SK-N-SH (cell line): ENCODE measurements around the gene ZMYND8. TPM values are rescaled to one million over a fixed set of nuclear protein-coding genes. Genes with fewer than 3 reads are reported as not detected.

ENCODE experiments used
- CTCF ChIA-PET: fragments of 300-600, 350-600 bp; formaldehyde crosslinking; extraction: SDS; loops from one replicate; lab custom pipeline; 2021; lab: Yijun Ruan, JAX
- POLR2A ChIA-PET: fragments of 350-600 bp; sonication (Branson Sonifier 250); formaldehyde crosslinking; extraction: SDS; loops from one replicate; lab custom pipeline; 2020; ENCODE audit warnings: antibody characterized with exemption, inconsistent platforms; lab: Yijun Ruan, JAX
- DNase-seq: peaks from one replicate; pipeline ENCODE4 v3.0.0; 2012
- H2AFZ ChIP-seq: fragments of 200-600 bp; sonication (generic); 2 replicates; pipeline ENCODE4 v1.8.1; 2016; ENCODE audit warnings: antibody characterized with exemption, mild to moderate bottlenecking, low read depth
- H3F3A ChIP-seq: fragments of 200-600 bp; sonication (generic); replicated peaks from 2 replicates; pipeline ENCODE3; 2016; ENCODE audit warnings: antibody characterized with exemption, mild to moderate bottlenecking; ENCODE audit not compliant: insufficient read depth
- H3K27ac ChIP-seq, 2 experiments: fragments of 200-500 bp in 1 of 2; fragments of 200-600 bp in 1 of 2; sonication (Bioruptor generic) in 1 of 2; sonication (generic), shearing (Covaris generic) in 1 of 2; 2 replicates each; pipeline versions ENCODE4 v1.5.1 to v1.6.1; 2014 to 2016; ENCODE audit warnings: low read depth in 2 of 2, inconsistent platforms in 1 of 2, low read length in 1 of 2, mild to moderate bottlenecking in 1 of 2, mixed read lengths in 1 of 2
- H3K27me3 ChIP-seq: fragments of 200-600 bp; sonication (generic), shearing (Covaris generic); 2 replicates; pipeline ENCODE4 v1.6.1; 2016; ENCODE audit warnings: mixed run types; ENCODE audit not compliant: insufficient read depth
- H3K36me3 ChIP-seq, 2 experiments: fragments of 200-500 bp in 1 of 2; fragments of 200-600 bp in 1 of 2; sonication (Bioruptor generic) in 1 of 2; sonication (generic) in 1 of 2; replicated peaks in 1 of 2; 2 replicates each; pipeline versions ENCODE3 to v1.5.1; 2014 to 2016; ENCODE audit warnings: low read length in 1 of 2, mild to moderate bottlenecking in 1 of 2; ENCODE audit not compliant: insufficient read depth in 2 of 2, control insufficient read depth in 1 of 2
- H3K4me1 ChIP-seq, 2 experiments: fragments of 200-500 bp in 1 of 2; fragments of 200-600 bp in 1 of 2; sonication (Bioruptor generic) in 1 of 2; sonication (generic), shearing (Covaris generic) in 1 of 2; 2 replicates each; pipeline versions ENCODE4 v1.5.1 to v1.6.1; 2014 to 2016; ENCODE audit warnings: low read depth in 1 of 2, low read length in 1 of 2, mixed run types in 1 of 2; ENCODE audit not compliant: insufficient read depth in 2 of 2, control insufficient read depth in 1 of 2
- H3K4me2 ChIP-seq: fragments of 200-600 bp; sonication (generic), shearing (Covaris generic); 2 replicates; pipeline ENCODE4 v1.6.1; 2017; ENCODE audit warnings: mixed run types
- H3K4me3 ChIP-seq, 2 experiments: fragments of 200-500 bp in 1 of 2; fragments of 200-600 bp in 1 of 2; sonication (Bioruptor generic) in 1 of 2; sonication (generic), shearing (Covaris generic) in 1 of 2; 2 replicates each; pipeline versions ENCODE4 v1.5.1 to v1.8.1; 2014 to 2016; ENCODE audit warnings: low read depth in 2 of 2, inconsistent platforms in 1 of 2, low read length in 1 of 2, mild to moderate bottlenecking in 1 of 2, mixed read lengths in 1 of 2, moderate library complexity in 1 of 2
- H3K79me2 ChIP-seq: fragments of 200-600 bp; sonication (generic); 2 replicates; pipeline ENCODE4 v1.8.1; 2017; ENCODE audit warnings: mild to moderate bottlenecking; ENCODE audit not compliant: insufficient read depth
- H3K9ac ChIP-seq: fragments of 200-600 bp; sonication (generic); 2 replicates; pipeline ENCODE4 v1.6.1; 2017; ENCODE audit warnings: mixed run types
- H3K9me2 ChIP-seq: fragments of 200-600 bp; sonication (generic); 2 replicates; pipeline ENCODE4 v1.6.1; 2017; ENCODE audit warnings: mixed run types
- H3K9me3 ChIP-seq: fragments of 200-600 bp; sonication (generic); 2 replicates; pipeline ENCODE4 v1.6.1; 2017; ENCODE audit warnings: mixed run types, mild to moderate bottlenecking, moderate library complexity
- H4K20me1 ChIP-seq: fragments of 200-600 bp; sonication (generic); 2 replicates; pipeline ENCODE4 v1.6.1; 2017; ENCODE audit warnings: mild to moderate bottlenecking, mixed run types; ENCODE audit not compliant: insufficient read depth
- ELF1 ChIP-seq: IDR thresholded peaks from 2 replicates; pipeline ENCODE4 v1.4.0; 2012
- EP300 ChIP-seq, 2 experiments: IDR thresholded peaks; 2 replicates each; pipeline versions ENCODE4 v1.4.0 to v1.6.1; 2012; ENCODE audit warnings: borderline replicate concordance in 1 of 2, low read depth in 1 of 2, low read length in 1 of 2
- EZH2phosphoT487 ChIP-seq: fragments of 200-600 bp; sonication (generic); IDR thresholded peaks from 2 replicates; pipeline ENCODE4 v1.6.1; 2017; ENCODE audit warnings: low read depth, mixed run types, mild to moderate bottlenecking, antibody characterized with exemption, moderate library complexity, borderline replicate concordance
- JUND ChIP-seq: IDR thresholded peaks from 2 replicates; pipeline ENCODE4 v1.4.0; 2012
- NFIC ChIP-seq: IDR thresholded peaks from 2 replicates; pipeline ENCODE4 v1.4.0; 2012; ENCODE audit warnings: borderline replicate concordance
- NRF1 ChIP-seq: IDR thresholded peaks from 2 replicates; pipeline ENCODE4 v1.6.1; 2012; ENCODE audit warnings: low read depth, mild to moderate bottlenecking, low read length
- RFX5 ChIP-seq: IDR thresholded peaks from 2 replicates; pipeline ENCODE4 v1.6.1; 2012; ENCODE audit warnings: mild to moderate bottlenecking, improper control_type of control experiment, low read length
- RXRA ChIP-seq: IDR thresholded peaks from 2 replicates; pipeline ENCODE4 v1.4.0; 2012; ENCODE audit warnings: low read depth, mild to moderate bottlenecking, borderline replicate concordance
- SMC3 ChIP-seq: IDR thresholded peaks from 2 replicates; pipeline ENCODE4 v1.6.1; 2012; ENCODE audit warnings: low read depth, low read length, improper control_type of control experiment
- TAF1 ChIP-seq: IDR thresholded peaks from 2 replicates; pipeline ENCODE4 v1.6.1; 2012; ENCODE audit warnings: low read depth, mild to moderate bottlenecking, low read length, moderate library complexity, borderline replicate concordance
- YY1 ChIP-seq: IDR thresholded peaks from 2 replicates; pipeline ENCODE4 v1.4.0; 2012; ENCODE audit warnings: low read depth, mild to moderate bottlenecking
- whole genome bisulfite sequencing: methylation state at CpG from one replicate; pipeline ENCODE4 v1.1.6; 2017; ENCODE audit warnings: low lambda C conversion rate; 5-methylcytosine and 5-hydroxymethylcytosine counted together
- polyA plus RNA-seq, 3 experiments: library from polyadenylated mRNA; depleted of rRNA; stranded (reverse); fragments of >200 nt; gene quantifications; 2 replicates each; pipeline ENCODE4 v1.2.3, GENCODE V29; 2012
- TF ChIP-seq, protein P1 (sequence below): IDR thresholded peaks from 2 replicates; pipeline ENCODE4 v1.4.0; 2012; ENCODE audit warnings: low read depth, borderline replicate concordance
- TF ChIP-seq, protein P2 (sequence below): fragments of 150-350 bp; IDR thresholded peaks from 2 replicates; pipeline ENCODE4 v1.6.1; 2016; ENCODE audit warnings: mild to moderate bottlenecking, low read depth, low read length
- TF ChIP-seq, protein P3 (sequence below): IDR thresholded peaks from 2 replicates; pipeline ENCODE4 v1.4.0; 2012; ENCODE audit warnings: low read depth

The ZMYND8 gene
- polyA plus RNA-seq, 1 of the 3 experiments (the other 2 are of a cell fraction) = 25.3 TPM

- H2AFZ ChIP-seq = no peak overlapping the region
- peaks cover 94% of the 10 kb centered on the region for H3K79me2 ChIP-seq
- no peak overlapping the region for H3K27ac ChIP-seq
- ChIA-PET POLR2A (interaction anchor here (0.8 kb wide), 1 partner anchor 10 kb away, joined by 3 read pairs; no protein-coding TSS in a partner anchor), CTCF (interaction anchor here (0.6 to 7.1 kb wide), 4 partner anchors 11 to 1334 kb away, joined by 3 to 62 read pairs (median 3); no protein-coding TSS in a partner anchor)
- H3K27me3 ChIP-seq = no peaks in the 10 kb centered on the region
- no peak overlapping the region for H3K4me3 ChIP-seq
- TF ChIP-seq NFIC (no peak), YY1 (no peak), TAF1 (no peak), ELF1 (no peak), EP300 (IDR thresholded peaks at IDR 0.05; ENCODE audit: borderline replicate concordance in 1 of 2, low read depth in 1 of 2, low read length in 1 of 2) (no peak), RFX5 (no peak), NRF1 (no peak), RXRA (no peak)
- TF ChIP-seq, protein P1, sequence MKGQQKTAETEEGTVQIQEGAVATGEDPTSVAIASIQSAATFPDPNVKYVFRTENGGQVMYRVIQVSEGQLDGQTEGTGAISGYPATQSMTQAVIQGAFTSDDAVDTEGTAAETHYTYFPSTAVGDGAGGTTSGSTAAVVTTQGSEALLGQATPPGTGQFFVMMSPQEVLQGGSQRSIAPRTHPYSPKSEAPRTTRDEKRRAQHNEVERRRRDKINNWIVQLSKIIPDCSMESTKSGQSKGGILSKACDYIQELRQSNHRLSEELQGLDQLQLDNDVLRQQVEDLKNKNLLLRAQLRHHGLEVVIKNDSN = no peak
- TF ChIP-seq, protein P2, sequence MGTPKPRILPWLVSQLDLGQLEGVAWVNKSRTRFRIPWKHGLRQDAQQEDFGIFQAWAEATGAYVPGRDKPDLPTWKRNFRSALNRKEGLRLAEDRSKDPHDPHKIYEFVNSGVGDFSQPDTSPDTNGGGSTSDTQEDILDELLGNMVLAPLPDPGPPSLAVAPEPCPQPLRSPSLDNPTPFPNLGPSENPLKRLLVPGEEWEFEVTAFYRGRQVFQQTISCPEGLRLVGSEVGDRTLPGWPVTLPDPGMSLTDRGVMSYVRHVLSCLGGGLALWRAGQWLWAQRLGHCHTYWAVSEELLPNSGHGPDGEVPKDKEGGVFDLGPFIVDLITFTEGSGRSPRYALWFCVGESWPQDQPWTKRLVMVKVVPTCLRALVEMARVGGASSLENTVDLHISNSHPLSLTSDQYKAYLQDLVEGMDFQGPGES = no peak
- TF ChIP-seq, protein P3, sequence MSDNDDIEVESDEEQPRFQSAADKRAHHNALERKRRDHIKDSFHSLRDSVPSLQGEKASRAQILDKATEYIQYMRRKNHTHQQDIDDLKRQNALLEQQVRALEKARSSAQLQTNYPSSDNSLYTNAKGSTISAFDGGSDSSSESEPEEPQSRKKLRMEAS = no peak
- H3F3A ChIP-seq = peaks cover 4% of the 10 kb centered on the region
- peaks cover 4 to 21% of the 10 kb centered on the region in 2 experiments; a peak in 3 of 4 replicates for H3K4me1 ChIP-seq
- H3K9me2 ChIP-seq = no peaks in the 10 kb centered on the region
- WGBS = 98% methylated on average over 6 of the region's 7 CpGs
- no peak for DNase-seq
- no peak overlapping the region for H3K4me2 ChIP-seq
- H4K20me1 ChIP-seq = 0 out of 2 replicates have a peak, but pooled peaks cover 4% of the 10 kb centered on the region
- H3K9me3 ChIP-seq = no peaks in the 10 kb centered on the region
- H3K9ac ChIP-seq = no peak overlapping the region
- peaks cover 12 to 63% of the 10 kb centered on the region in 2 experiments for H3K36me3 ChIP-seq
These were observed 49.6 kb downstream of the ZMYND8 start for GRCh38 chr20:47306755-47307370.

DNA sequence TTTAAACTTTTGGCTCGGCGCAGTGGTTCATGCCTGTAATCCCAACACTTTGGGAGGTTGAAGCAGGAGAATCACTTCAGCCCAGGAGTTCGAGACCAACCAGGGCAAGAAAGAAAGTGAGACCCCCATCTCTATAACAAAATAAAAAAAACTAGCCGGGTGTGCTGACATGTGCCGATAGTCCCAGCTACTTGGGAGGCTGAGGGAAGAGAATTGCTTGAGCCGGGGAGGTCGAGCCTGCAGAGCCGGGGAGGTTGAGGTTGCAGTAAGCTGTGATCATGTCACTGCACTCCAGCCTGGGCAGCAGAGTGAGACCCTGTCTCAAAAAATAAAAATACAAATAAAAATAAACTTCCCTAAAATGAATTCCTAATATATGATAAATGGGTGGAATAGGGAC is 50.4 kb downstream of the ZMYND8 start:
- Histone ChIP-seq H3K4me3 (no peak overlapping the region), H3K79me2 (peaks cover 92% of the 10 kb centered on the region), H3K9me3 (no peaks in the 10 kb centered on the region), H3F3A (peaks cover 4% of the 10 kb centered on the region), H2AFZ (no peak overlapping the region), H3K9me2 (no peaks in the 10 kb centered on the region), H3K9ac (no peak overlapping the region), H4K20me1 (0 out of 2 replicates have a peak, but pooled peaks cover 4% of the 10 kb centered on the region), H3K4me1 (peaks cover 4 to 21% of the 10 kb centered on the region in 2 experiments; a peak in 3 of 4 replicates), H3K27ac (no peak overlapping the region), H3K36me3 (peaks cover 12 to 59% of the 10 kb centered on the region in 2 experiments), H3K27me3 (no peaks in the 10 kb centered on the region), H3K4me2 (no peak overlapping the region)
- ChIA-PET CTCF (interaction anchor here (0.8 to 7.1 kb wide), 4 partner anchors 12 to 100 kb away, joined by 3 to 62 read pairs (median 4); no protein-coding TSS in a partner anchor), POLR2A (interaction anchor here (0.8 kb wide), 1 partner anchor 11 kb away, joined by 3 read pairs; no protein-coding TSS in a partner anchor)
- no peak for DNase-seq
- WGBS = 96% methylated on average over 8 of the region's 8 CpGs
- TF ChIP-seq SMC3 (no peak), JUND (no peak), EZH2phosphoT487 (no peak)
